Endometrial microvascular endothelial cells (primary cell): ENCODE data around the gene TSC1. TPM values are rescaled to one million over a fixed set of nuclear protein-coding genes. Genes with fewer than 3 reads are reported as not detected.
"Not testable (repeated sequence)": the region's sequence is repeated elsewhere in the genome, so short reads cannot be mapped to it uniquely, and the experiment has no call there.

Source experiments
- in situ Hi-C: cut with HindIII; loops from 2 replicates; pipeline ENCODE4 v1.10.0; 2017; ENCODE audit warnings: low sequenced_read_pairs, low pct_unique_long_range_greater_than_20kb; ENCODE audit errors: inconsistent ontology term
- total RNA-seq: library from RNA; depleted of rRNA; stranded (reverse); fragments of >200 nt; gene quantifications from one replicate; pipeline ENCODE4 v1.2.3, GENCODE V29; 2015; ENCODE audit errors: inconsistent ontology term

TSC1 gene
- total RNA-seq, 1 donor from 2014 or later = 19.0 TPM

DNA sequence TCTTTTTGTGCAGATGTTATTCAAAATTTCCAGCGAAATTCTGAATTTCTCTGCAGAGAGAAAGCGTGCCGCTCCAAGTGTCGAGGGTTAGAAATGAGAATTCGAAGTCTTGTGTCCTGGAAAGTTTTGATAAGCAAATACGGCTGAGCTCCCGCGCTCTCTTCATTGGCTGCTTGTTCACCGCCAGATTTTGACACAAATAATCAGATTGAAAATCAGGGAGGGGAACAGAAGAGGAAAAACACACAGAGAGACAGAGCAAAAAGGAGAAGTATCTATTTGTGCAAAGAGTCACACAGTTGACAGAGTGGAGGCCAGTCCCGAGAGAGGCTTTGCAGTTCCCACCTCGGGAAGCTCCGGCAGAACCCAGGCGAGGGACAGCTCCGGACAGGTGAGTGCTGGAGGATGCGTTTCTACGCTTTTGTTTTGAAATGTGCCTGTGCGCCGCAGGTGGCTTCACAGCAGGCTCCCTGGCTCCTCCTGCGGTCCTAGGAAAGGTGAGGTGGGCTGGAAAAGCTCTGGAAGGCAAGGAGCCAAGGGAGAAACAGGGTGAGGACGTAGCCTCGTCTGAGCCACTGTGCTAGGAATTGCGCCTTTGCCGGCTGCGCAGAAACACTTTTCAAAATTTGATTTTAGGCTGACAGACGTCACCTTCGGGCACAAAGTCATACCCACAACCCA lies 34.2 kb upstream of the TSC1 start, which contains the start of gene GFI1B:
Gene GFI1B, plus strand, starts transcription at position 244 of the 681 bp plus-strand sequence. CDS start 7,985 bp downstream, outside the sequence.
- in situ Hi-C loops = no loop called here

DNA sequence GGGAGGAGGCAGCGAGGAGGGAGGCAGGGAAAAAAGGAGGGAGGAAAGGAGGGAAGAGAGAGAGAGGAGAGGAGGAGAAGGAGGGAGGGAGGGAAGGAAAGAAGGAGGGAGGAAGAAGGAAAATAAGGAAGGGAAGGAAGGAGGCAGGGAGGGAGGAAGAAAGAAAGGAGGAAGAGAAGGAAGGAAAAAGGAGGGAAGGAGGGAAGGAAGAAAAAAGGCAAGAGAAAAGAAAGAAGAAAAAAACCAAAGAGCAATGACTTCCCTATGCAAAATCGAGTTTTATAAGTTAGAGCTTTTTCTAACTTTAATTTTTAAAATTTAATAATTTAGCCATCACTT lies 33.7 kb upstream of the TSC1 start:
- in situ Hi-C loops = no loop called here

DNA sequence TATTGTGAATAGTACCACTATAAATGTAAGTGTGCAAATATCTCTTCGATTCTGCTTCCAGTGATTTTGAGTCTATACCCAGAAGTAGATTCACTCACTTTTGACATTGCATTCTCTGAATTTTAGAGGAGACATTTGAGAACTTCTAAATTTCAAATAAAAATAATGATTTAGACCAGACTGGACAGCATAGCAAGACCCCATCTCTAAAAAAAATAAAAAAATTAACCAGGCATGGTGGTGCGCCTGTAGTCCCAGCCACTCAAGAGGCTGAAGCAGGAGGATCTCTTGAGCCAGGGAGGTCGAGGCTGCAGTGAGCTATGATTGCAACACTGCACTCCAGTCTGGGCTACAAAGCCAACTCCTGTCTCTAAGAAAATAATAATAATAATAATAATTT lies 32.2 kb upstream of the TSC1 start:
- in situ Hi-C loops = no loop called here

DNA sequence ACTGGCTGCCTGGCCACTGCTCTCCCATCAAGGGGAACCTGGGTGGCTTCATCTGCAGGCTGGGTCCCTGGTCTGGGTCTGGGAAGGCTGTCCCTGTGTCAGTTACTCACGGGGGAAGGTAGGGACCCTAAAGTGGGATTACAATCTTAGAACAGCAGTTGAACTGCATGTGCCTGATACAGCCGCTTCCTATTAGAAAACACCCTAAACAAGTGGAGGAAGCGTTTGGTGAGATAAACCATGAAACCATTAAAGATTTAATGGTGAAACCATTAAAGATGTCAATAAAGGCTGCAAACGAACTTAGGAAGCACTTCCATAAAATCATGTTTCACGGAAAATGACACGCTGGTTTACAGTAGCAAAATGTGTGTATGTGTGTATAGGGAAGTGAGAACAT lies 31.5 kb upstream of the TSC1 start:
- in situ Hi-C loops = no loop called here

DNA sequence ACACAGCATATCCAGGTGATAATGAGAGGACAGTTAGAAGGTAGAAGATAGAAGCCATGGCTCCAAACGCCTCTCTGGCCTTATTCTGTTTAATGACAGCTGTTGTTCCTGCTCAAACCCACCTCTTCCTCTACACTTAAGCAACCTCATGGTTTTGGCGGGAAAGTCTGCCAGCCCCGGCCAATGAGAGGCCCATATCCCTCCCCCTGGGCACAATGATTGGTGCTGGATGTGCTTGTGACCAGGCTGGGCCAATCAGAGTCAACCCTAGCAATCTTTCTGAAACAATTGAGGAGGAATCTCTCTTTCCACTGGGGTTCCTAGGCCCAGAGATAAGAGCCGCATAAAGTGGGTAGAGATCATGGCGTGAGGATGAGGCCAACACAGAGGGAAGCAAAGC lies 29.3 kb upstream of the TSC1 start:
- in situ Hi-C loops = no loop called here

DNA sequence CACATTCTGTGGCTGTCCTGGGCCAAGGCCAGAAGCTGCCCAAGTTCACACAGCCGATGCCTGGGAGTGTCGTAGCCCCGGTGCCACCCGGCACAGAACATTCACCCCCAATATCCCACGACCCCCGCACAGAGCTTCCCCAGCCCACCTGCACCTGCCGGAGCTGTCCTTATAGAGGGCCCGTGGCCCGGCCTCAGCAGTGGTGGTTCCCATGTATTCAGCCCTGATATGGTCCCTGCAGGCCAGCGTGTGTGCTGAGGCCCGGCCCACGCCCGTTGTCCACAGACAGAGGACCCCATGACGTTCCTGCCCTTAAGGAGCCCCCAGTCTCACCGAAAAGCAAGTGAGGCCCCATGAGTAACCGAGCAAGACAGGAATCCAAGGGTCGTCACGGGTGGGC lies 28.8 kb upstream of the TSC1 start:
- in situ Hi-C loops = no loop called here

DNA sequence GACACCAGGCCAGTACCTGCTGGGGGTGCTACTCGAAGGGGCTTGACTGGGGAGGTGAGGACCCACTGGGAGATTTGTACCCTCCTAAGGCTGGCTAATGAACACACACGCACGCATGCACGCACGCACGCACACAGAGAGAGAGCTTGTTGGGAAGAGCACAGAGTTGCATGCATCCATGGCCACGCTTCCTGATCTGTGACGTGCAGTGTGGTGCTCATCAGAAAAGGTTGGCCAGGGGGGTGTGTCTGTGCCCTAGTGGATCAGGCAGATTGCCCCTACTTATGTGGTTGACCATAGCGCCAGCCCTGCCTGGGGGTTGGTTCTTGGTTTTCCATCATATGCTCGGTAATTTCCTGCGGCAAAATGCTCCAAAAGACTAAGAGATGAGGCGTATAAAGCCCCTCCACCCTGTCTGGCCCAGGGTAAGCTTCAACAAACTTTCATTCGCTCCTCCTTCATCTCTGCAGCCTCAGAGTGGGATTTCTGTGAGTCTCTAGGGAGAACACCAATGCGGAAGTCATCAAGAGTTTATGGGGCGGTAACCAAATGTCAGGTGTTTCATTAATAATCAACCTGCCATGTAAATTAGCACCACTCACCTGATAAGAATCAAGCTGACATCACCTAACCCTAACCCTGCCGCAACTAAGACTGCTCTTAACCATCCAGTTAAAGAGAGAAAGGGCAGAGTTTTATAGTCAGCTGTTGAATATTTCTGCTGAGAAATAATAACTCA lies 26.1 kb upstream of the TSC1 start:
- in situ Hi-C loops = no loop called here

DNA sequence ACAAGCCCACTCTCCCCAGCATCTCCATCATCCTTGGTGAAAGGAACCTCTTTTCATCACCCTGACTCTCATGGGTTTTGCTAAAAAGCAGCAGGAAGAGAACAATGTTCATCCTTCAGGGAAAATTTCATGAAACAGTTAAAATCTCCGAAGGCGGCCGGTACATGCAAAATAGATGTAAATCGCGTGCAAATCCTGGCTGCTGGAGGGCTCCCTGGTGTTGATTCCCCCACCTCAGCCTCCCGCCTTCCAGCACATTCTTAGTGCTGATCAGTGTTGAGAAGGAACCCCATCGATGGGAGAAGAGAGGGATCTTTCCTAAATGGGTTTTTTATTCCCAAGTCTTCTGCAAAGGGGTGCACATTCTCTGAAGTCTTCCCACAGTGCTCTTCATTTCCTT lies 25.4 kb upstream of the TSC1 start:
- in situ Hi-C loops = no loop called here

DNA sequence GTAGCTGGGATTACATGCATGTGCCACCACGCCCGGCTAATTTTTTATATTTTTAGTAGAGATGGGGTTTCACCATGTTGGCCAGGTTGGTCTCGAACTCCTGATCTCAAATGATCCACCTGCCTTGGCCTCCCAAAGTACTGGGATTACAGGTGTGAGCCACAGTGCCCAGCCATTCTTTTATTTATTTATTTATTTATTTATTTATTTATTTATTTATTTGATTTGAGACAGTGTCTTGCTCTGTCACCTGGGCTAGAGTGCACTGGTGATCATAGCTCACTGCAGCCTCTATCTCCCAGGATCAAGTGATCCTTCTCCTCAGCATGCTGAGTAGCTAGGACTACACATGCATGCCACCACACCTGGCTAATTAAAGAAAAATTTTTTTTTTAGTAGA lies 23.5 kb upstream of the TSC1 start:
- in situ Hi-C loops = not testable (repeated sequence)

DNA sequence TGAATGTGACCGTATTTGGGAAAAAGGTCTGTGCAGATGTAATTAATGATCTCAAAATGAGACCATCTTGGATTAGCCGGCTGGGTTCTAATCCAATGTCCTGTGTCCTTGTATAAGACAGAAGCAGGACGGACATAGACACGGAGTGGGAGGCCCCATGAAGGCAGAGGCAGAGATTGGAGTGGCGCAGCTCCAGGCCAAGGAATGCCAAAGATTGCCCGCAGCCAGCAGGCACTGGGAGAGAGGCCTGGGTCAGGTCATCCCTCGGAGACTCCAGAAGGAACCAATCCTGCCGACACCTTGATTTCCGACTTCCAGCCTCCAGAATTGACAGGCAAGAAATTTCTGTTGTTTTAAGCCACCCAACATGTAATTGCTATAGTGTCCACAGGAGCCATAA lies 21.1 kb upstream of the TSC1 start:
- in situ Hi-C loops = no loop called here

DNA sequence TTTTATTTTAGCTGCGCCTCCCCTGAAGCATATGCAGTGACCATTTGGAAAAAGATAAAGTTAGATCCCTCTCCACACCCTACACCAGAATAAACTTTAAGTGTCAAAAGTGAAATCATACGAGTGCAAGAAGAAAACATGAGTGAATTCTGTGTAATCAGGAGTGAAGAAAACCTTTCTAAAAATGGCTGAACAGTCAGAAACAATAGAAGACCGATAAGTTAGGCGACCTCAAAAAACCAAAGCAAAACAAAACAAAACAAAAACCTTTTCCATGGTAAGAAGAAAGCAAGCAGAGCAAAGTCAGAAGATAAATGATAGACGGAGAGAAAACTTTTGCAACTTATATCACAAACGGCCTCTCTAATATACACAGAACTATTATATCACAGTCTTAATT lies 16.6 kb upstream of the TSC1 start:
- in situ Hi-C loops = no loop called here

DNA sequence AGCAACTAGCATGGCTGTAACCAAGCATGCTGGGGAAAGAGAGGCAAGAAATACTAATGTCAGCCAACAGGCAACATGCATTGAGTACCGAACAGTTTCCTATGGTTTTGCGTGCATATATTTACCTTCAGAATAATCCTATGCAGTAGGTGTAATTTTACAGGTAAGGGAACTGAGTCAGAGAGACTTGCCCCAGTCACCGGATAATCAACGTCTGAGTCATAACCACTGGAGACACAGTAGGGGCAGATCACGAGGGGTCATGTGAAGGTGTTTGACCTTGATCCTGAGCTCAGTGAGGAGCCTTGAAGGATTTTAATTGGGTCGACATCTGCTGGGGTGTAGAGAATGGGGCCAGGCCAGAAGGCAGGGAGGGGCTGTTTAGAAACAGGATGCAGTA lies 13.4 kb upstream of the TSC1 start:
- in situ Hi-C loops = no loop called here

DNA sequence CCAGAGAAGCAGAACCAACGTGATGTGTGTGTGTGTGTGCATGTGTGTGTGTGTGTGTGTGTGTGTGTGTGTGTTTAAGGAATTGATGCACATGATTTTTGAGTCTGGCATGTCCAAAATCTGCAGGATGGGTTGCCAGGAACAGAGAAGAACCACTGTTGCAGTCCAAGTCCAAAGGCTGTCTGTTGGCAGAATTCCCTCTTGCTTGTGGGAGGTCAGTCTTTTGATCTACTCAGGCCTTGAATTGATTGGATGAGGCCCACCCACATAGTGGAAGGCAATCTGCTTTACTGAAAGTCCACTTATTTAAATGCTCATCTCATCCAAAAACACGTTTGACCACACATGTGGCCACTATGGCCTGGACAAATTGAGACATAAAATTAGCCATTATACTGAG lies 11.4 kb upstream of the TSC1 start:
- in situ Hi-C loops = no loop called here

DNA sequence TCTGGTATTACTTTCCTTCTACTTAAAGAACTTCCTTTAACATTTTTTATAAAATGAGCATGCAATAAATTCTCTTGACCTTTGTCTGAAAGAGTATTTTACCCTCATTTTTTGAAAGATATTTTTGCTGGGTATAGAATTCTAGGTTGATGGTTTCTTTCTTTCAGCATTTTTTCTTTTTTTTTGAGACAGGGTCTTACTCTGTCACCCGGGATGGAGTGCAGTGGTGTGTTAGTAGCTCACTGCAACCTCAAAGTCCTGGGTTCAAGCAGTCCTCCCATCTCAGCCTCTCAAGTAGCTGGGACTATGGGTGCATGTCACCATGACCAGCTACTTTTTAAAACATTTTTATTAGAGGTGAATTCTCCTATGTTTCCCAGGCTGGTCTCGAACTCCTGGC lies 10.7 kb upstream of the TSC1 start:
- in situ Hi-C loops = no loop called here

DNA sequence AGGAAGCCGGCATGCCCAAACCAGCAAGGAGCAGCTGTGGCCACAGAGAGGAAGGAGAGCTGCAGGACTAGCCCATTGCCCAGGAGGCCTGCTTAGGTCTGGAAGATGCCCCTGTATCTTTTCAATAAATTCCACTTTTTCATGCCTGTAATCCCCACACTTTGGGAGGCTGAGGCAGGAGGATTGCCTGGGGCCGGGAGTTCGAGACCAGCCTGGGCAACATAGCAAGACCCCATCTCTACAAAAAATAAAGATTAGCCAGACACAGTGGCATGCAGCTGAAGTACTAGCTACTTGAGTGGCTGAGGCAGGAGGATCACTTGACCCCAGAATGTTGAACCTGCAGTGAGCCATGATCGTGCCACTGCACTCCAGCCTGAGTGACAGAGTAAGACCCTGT lies 5.3 kb upstream of the TSC1 start:
- in situ Hi-C loops = no loop called here

DNA sequence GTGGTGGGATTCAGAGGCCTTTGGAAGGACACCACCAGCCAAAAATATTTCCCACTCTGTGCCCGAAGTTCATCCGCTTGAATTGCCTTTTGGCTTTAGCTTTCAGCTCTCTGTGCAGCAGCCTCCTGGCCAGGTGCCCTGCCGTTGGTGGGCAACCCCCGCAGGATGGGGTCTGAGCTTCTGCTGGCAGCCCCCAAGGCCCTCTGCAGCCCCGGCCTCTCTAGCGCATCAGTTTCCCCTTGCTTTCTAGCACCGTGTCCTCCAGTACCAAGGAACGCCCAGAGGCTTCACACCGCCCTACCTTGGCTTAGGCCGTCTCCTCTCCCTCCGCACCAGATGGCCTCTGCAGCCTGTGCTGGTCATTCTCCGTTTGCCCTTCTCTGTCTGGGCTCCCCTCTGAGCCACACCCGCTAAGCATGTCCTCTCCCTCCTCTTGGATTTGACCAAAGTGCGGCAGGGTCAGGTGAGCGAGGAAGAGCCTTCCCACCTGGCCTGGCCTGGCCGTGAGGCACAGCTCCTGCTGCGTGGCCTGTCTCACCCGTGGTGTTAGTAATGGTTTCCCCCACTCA lies 4.2 kb upstream of the TSC1 start:
- in situ Hi-C loops = no loop called here

DNA sequence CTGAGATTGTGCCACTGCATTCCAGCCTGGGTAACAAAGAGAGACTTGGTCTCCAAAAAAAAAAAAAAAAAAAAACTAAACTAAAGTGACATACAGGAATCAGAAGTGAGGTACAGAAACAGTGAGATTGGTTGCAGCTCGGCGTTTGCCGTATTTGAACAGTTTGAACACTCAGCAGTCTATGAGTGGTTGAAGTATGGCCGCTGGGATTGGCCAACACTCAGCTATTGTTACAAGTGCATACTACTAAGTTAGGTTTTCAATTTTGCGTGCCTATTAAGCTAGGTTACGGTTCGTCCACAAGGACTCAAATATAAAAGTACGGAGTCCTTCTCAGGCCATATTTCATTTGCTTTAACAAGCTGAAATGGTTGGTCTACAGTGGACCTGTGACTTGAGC lies 3.3 kb upstream of the TSC1 start:
- in situ Hi-C loops = no loop called here

DNA sequence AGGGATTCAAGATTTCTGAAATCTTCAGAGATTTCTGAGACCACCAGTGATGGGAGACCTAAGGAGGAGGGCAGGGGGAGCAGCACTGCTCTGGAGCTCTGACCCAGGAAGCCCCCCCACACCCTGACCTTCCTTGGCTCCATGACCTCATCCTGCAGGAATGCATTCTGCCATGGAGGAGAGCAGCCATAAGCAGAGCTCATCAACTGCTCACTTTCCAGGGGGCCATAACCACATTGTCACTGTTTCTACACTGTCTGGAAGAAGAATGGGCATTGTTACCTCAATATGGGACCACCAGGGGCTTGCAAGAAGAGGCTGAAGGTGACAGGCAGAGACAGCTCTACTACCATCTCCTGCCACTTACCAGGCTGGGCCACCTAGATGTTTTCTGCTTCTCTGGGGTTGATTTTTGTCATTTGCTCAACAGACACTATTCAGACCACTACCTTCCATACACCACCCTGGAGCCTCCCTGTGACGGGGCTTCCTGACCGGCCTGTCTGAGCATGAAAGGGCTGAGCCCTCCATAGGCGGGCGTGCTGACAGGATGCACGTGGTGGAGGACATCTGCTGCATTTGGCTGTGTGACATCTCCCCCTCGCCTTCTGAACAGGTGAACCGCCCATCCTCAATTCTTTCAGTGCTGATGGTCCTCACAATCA lies 2.3 kb upstream of the TSC1 start:
- in situ Hi-C loops = no loop called here

DNA sequence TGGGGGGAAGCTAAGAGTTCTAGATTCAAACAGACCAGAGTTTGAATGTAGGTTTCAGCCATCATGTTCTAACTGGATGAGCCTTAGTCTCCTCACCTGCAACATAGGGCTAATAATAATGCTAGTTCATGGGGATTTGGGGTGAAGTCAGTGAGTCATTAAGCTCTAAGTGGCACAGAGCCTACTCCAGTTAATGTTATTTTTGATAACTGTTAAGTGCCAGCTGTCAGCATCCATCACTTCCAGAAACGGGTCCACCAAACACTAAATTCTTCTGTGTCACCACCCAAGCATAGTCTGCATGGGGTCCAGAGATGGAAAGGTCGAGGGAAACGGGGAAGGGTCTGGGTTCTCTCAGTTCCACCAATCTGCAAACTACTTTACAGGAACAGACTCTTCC lies 1.8 kb upstream of the TSC1 start:
- in situ Hi-C loops = no loop called here
